ENCODE results near the gene HOXB13. TPM values are rescaled to one million over a fixed set of nuclear protein-coding genes. Genes with fewer than 3 reads are reported as not detected.

Gene HOXB13
- total and polyA plus RNA-seq, 8 donors, result 0.15 to 0.29 TPM; not detected in 6

GRCh38 chr17:48730240-48730550 lies 1.6 kb upstream of the HOXB13 start:
- Histone ChIP-seq H3K9me3 (no peaks in the 10 kb centered on the region), H3K27ac (no peak overlapping the region), H3K36me3 (no peaks in the 10 kb centered on the region), H3K4me1 (peaks cover 13 to 39% (median 25%) of the 10 kb centered on the region in 4 donors), H3K27me3 (peaks cover 46 to 100% (median 97%) of the 10 kb centered on the region in 3 donors), H3K4me3 (no peak overlapping the region)
- TF ChIP-seq POLR2AphosphoS5 (IDR thresholded peaks at IDR 0.05), result no peak
- TF ChIP-seq CTCF (IDR thresholded peaks at IDR 0.05), result no peak
- TF ChIP-seq EP300 (IDR thresholded peaks at IDR 0.05), result no peak
- no peak for TF ChIP-seq POLR2A (IDR thresholded peaks at IDR 0.05)
- DNase-seq, result no peak
- 28 to 42% (median 35%) methylated on average over 3 of the region's 3 CpGs for WGBS, 5 donors
- intact Hi-C loops (cut with DNase I; ENCODE audit: low total_unique reads), result no loop called here

- Histone ChIP-seq H3K4me1 (peaks cover 19 to 45% (median 30%) of the 10 kb centered on the region in 4 donors), H3K27me3 (peaks cover 44 to 100% (median 97%) of the 10 kb centered on the region in 3 donors), H3K36me3 (no peaks in the 10 kb centered on the region), H3K27ac (no peak overlapping the region), H3K4me3 (no peak overlapping the region), H3K9me3 (no peaks in the 10 kb centered on the region)
- no peak for DNase-seq
- TF ChIP-seq POLR2A (IDR thresholded peaks at IDR 0.05), result no peak
- no peak for TF ChIP-seq CTCF (IDR thresholded peaks at IDR 0.05)
- TF ChIP-seq POLR2AphosphoS5 (IDR thresholded peaks at IDR 0.05), result no peak
- no peak for TF ChIP-seq EP300 (IDR thresholded peaks at IDR 0.05)
- intact Hi-C loops (cut with DNase I; ENCODE audit: low total_unique reads), result loop anchor here (10.0 kb wide), 2 partner anchors 65 to 155 kb away; no protein-coding TSS in a partner anchor
- 6 to 10% (median 8%) methylated on average over 19 of the region's 19 CpGs for WGBS, 5 donors
Measured at GRCh38 chr17:48729335-48730239, 1.0 kb upstream of the HOXB13 start.

GRCh38 chr17:48727415-48728175 lies 955 bp downstream of the HOXB13 start:
- no peak for DNase-seq
- WGBS, 5 donors, result 33 to 43% (median 34%) methylated on average over 5 to 9 of the region's 9 CpGs
- intact Hi-C loops (cut with DNase I; ENCODE audit: low total_unique reads), result loop anchor here (10.0 kb wide), 2 partner anchors 67 to 157 kb away; no protein-coding TSS in a partner anchor
- no peaks in the 10 kb centered on the region for H3K36me3 ChIP-seq
- no peaks in the 10 kb centered on the region for H3K9me3 ChIP-seq
- H3K4me3 ChIP-seq, result no peak overlapping the region
- peaks cover 38 to 100% (median 97%) of the 10 kb centered on the region in 3 donors for H3K27me3 ChIP-seq
- H3K4me1 ChIP-seq, result peaks cover 16 to 46% (median 38%) of the 10 kb centered on the region in 4 donors
- TF ChIP-seq POLR2A (IDR thresholded peaks at IDR 0.05) (no peak), POLR2AphosphoS5 (IDR thresholded peaks at IDR 0.05) (no peak), EP300 (IDR thresholded peaks at IDR 0.05) (no peak), CTCF (IDR thresholded peaks at IDR 0.05) (no peak)
- H3K27ac ChIP-seq, result no peak overlapping the region

GRCh38 chr17:48726916-48727286 lies 1.6 kb downstream of the HOXB13 start:
- H3K4me1 ChIP-seq, result peaks cover 16 to 47% (median 39%) of the 10 kb centered on the region in 4 donors
- no peaks in the 10 kb centered on the region for H3K36me3 ChIP-seq
- no peak overlapping the region for H3K27ac ChIP-seq
- H3K27me3 ChIP-seq, result peaks cover 41 to 100% (median 97%) of the 10 kb centered on the region in 3 donors
- 6 to 9% (median 8%) methylated on average over 17 to 20 of the region's 20 CpGs for WGBS, 5 donors
- intact Hi-C loops (cut with DNase I; ENCODE audit: low total_unique reads), result loop anchor here (10.0 kb wide), 2 partner anchors 68 to 158 kb away; no protein-coding TSS in a partner anchor
- no peak for TF ChIP-seq EP300 (IDR thresholded peaks at IDR 0.05)
- no peak for TF ChIP-seq CTCF (IDR thresholded peaks at IDR 0.05)
- no peak for TF ChIP-seq POLR2A (IDR thresholded peaks at IDR 0.05)
- no peak for TF ChIP-seq POLR2AphosphoS5 (IDR thresholded peaks at IDR 0.05)
- no peak overlapping the region for H3K4me3 ChIP-seq
- DNase-seq, result no peak
- no peaks in the 10 kb centered on the region for H3K9me3 ChIP-seq

Data from stomach (tissue), 9 donors.